HG03439 (cell line): ENCODE measurements around the gene CDH26.

Source experiments
- ATAC-seq: cut with Tn5 transposase; IDR thresholded peaks from one replicate; pipeline ENCODE4 v1.9.1; 2021; ENCODE audit warnings: mild to moderate bottlenecking, moderate library complexity; ENCODE audit not compliant: unreplicated experiment

Gene CDH26

DNA sequence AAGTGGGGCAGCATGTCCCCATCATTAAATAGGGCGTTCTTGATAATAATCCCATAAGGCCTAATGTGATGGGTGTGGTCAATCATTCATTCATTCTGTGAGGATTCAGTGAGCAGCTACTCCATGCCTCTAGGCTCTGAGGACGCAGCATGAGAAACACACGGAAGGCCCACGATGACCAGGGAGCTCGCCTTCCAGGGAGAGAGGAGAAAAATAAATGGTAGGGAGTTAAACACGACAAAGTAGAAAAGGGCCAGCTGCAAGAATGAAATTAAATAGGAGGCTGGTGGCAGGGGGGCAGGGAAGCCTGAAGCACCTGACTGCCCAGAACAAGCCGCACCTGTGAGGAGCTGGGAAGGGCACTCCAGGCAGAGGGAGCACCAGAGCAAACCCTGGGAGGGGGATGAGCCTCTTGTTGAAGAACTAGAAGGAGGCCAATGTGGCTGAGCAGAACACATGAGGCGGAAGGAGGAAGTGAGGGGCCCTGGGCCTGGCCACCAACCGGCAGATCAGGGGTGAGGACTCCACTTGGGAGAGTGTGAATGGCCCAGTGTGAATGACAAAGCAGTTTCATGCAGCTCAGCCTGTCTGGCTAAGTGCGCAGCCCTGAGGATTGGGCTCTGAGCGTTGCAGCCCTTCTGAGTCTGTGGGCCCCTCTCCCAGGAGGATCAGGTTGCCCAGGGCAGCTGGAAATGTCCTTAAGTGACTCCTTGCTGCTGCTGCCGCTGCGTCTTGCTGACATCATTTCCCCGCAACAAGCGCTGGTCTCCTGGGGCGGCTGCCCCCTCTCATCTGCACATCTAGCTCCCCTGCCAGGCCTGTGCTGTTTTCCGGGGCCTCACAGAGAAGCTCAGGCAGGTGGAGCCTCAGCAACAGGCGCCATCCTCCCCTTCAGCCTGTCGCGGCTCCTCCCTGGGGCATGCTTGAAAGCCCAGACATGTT lies 99.9 kb downstream of the CDH26 start:
- no peak for ATAC-seq

DNA sequence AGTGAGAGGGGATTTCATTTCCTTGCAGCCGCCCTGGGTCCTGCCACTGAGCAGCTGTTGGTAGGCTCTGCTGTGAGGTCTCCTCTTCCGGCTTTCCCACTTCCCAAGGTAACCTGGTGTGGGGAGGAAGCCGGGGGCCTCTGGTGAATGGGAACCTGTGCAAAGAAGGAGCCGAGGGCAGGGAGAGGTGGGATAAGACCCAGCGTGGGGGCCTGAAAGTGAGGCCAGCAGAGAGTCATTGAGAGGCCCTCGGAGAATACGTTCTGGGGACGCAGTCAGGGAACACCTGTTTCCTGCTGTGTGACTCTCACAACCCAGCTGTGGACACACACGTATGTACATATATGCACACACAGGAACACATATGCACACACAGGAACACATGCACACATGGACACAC lies 100.7 kb downstream of the CDH26 start:
- ATAC-seq: no peak

DNA sequence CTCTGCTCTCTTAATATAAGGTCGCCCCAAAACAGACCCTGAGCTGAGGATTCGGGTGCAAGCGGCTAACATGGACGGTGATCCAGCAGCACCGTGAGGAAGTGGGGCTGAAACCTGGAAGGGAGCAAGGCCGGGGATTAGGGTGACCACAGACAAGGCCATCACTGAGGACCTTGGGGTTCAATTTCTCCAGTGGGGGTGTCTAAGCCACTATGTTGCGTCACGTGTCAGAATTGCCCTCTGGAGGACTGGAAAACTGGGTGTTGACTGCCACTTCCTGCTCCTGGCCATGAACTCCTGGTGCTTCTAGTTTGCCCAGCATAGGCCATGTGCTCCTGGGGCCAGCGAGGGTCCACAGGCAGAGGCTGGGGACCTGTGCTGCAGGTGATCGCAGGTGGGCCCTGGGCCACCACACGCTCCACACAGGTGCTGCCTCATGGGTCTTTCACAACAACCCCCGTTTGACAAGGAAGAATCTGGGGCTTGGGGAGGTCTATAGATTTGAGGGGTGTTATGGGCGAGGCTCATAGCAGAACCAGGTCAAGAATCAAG lies 101.9 kb downstream of the CDH26 start:
- no peak for ATAC-seq

DNA sequence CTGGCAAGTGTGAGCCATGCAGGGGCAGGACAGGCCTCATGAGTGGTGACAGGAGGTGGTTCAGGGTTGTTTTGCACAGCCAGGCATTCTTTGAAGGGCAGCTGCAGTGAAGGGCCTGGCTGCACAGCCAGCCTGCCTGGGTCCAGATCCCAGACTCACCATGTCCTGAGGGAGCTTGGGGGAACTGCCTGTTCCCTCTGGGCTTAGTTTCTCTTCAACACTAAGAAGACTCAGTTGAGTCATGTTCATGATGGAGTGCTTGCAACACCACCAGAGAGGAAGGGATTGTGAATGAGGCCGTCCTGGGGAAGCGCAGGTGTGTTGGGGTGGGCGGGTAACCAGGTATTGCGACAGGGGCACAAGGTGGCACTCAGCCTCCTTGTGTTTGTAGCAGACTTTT lies 102.4 kb downstream of the CDH26 start:
- ATAC-seq: no peak

DNA sequence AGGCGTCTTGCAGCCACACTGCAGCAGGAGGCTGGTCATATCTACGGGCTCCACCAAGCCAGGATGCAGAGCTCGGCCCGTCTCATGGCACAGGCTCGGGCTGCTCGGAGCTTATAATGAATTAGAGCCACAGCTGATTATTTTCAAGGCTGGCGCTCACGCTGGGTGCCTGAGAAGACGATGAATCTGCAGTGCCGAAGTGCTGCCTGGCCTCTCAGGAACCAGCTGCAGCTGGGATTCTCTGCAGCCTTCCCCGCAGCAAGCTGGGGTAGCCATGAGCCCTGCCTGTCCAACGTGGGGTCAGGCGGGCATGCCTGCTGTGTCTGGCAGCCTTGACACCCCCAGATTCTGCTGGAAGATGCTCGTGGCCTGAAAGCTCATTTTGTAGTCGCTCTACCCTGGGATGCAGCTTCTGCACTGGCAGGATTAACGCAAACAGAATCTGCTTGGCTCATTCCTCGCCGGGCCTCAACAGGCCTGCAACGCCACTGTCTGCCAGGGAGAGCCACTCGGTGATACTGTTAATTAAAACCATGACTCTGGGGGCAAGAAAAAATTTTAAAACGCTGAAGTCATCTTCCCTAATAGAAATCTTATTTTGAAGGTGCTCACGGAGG lies 104.3 kb downstream of the CDH26 start:
- ATAC-seq: no peak

DNA sequence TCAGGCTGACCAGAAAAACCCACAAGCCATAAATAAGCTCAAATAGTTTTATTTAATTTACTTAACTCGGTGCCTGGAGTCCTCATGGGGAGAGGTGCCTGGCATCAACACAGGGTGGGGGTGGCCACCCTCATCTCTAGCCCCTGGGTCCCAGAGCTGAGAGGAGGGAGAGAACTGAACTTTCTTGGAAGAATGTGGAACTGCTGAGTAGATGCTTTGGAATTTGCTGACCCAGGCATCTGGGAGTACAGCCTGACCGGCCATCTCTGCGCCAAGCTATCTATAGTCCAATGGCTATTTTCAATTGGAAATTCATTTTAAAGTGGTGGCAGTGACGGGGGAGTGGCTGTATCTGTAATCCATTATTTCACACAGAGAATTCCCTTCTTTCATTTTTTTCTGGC lies 104.8 kb downstream of the CDH26 start:
- no peak for ATAC-seq

DNA sequence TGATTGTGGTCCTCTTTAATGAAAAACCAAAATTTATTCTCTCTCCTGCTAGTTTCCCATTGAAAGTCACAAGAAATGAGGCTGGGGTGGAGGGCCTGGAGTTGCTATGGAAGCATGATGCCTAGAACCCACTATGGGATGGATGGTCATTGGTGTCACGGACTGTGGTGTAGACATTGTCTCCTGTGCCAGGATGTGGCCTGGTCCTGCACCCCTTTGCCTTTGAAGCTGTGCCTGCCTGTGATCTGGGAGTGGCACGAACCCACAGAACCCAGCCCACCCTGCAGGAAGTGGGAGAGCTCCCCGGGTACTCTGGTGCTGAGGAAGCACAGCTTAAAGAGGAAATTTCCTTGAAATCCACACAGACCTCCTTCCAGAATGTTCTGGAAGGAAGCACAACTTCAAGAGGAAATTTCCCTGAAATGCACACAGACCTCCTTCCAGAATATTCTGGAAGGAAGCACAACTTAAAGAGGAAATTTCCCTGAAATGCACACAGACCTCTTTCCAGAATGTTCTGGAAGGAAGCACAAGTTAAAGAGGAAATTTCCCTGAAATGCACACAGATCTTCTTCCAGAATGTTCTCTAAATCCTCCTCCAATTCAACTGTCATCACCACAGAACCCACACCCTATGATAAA lies 105.6 kb downstream of the CDH26 start:
- ATAC-seq: no peak
